ENCODE results near the gene FOXN3.

DNA sequence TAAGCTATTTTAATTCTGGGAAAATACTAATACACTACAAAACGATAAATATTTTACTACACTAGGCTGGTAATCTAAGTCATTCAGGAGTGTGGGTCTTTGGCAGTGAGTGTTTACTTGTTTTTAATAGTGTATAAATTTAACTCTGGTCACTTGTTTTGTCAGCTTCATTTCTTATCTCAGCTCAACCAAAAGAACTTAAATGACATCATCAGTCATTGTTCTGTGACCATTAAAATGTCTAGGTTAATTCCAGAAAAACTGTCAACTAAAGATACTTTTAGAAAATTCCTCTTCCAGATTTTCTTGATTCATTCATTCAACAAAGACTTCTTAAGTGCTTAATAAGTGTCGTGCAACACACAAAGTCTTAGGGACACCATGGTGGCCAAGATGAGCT, 102.8 kb downstream of the FOXN3 start:
- TF ChIP-seq EZH2 (IDR thresholded peaks at IDR 0.05; ENCODE audit: low read length) = no peak
- TF ChIP-seq, protein P1, sequence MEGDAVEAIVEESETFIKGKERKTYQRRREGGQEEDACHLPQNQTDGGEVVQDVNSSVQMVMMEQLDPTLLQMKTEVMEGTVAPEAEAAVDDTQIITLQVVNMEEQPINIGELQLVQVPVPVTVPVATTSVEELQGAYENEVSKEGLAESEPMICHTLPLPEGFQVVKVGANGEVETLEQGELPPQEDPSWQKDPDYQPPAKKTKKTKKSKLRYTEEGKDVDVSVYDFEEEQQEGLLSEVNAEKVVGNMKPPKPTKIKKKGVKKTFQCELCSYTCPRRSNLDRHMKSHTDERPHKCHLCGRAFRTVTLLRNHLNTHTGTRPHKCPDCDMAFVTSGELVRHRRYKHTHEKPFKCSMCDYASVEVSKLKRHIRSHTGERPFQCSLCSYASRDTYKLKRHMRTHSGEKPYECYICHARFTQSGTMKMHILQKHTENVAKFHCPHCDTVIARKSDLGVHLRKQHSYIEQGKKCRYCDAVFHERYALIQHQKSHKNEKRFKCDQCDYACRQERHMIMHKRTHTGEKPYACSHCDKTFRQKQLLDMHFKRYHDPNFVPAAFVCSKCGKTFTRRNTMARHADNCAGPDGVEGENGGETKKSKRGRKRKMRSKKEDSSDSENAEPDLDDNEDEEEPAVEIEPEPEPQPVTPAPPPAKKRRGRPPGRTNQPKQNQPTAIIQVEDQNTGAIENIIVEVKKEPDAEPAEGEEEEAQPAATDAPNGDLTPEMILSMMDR (optimal IDR thresholded peaks at IDR 0.05 in 1 of 3, IDR thresholded peaks at IDR 0.05 in 1 of 3, conservative IDR thresholded peaks at IDR 0.05 in 1 of 3; ENCODE audit: extremely low read depth in 1 of 3, insufficient read depth in 2 of 3, low read length in 3 of 3) = no peak
